GM18873 (cell line): ENCODE measurements around the gene CENPB.

Experiments
- ATAC-seq: cut with Tn5 transposase; IDR thresholded peaks from one replicate; pipeline ENCODE4 v1.9.1; 2021; ENCODE audit warnings: mild to moderate bottlenecking, moderate library complexity, moderate number of reproducible peaks; ENCODE audit not compliant: unreplicated experiment, low FRiP score

The CENPB gene

DNA sequence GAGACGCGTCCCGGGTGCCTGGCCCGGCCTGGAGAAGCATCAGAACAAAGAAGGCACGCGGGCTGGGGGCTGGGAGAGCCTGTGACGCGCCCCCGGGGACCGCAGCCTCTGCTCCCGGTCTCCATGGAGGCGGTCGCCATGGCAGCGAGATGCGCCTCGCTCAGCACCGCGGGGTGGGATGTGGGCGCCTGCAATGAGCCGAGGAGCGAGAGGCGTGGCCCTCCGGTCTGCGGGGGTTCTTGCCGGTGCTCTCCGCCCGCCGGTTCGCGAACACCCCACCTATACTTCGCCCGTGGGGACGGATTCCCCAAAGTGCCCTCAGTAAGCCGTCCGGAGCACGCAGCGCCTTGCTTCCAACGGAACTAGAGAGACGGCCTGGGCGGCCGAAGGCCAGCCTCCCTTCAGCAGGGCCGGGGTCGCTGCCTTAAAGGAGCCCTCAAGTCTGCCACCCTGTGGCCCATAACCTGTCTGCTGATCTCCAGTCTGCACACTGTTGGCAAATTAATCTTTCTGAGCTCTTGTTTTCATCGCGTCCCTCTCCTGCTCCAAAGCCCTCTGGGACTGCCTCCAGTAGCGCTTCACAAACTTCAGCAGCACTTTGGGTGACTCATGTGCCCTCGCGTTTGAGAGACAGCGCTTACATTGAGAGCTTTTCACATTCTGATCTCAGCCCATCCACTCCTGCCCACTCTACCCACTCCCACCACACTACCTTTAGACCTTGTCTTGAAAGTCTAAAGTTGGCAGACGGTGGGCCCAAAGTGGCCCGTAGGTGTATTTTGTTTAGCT lies 18.0 kb downstream of the CENPB start:
- ATAC-seq = no peak

DNA sequence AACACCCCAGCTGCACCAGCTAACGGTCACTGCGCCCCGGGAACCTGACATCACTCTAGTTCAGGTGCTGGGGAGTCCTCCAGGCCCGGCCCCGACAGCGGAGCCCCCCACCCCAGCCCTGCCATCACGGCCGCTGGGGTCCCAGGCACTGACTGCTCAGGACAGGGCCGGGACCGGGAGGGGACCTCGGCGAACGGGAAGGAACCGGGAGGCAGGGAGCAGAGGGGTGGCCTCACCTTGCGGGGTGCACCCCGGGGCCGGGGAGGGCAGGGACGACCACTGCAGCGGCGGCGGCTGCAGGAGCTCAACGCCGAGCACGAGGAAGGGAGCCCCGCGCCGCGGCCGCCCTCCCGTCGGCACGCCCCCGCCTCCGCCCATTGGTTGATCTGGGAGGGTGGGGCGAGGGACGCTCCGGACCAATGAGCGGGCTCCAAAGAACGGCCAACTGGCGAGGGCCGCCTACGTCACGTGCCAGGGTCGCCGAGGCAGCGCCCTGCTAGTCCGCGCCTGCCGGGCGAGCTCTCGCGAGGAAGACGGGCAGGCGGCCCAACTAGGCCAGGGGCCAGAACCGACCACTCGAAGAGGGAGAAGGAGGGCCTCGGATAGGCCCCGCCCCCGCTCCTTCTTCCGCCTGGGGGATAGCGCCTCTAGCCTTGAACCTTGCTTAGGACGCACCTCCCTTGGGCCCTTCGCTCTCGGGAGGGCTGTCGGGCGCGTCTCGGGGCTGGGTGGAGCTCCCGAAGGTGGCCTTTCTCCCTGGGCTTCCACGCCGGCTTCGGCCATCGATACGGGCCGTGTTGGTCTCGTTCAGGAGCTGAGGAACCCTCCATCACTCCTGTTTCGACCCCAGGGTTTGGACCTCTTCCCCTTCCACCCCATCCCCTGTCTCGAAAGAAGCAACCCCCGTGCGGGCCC lies 18.9 kb downstream of the CENPB start, which contains the start of gene ADISSP:
TSS of gene ADISSP (minus strand) at position 327 of the 915 bp plus-strand sequence. CDS start 7,653 bp downstream, outside the sequence.
- peak; percentile 86 for ATAC-seq

GRCh38 chr20:3767110-3767426 lies 19.5 kb downstream of the CENPB start:
- no peak for ATAC-seq

GRCh38 chr20:3766422-3767109 lies 20.0 kb downstream of the CENPB start:
- ATAC-seq = no peak

GRCh38 chr20:3765171-3765882 lies 21.2 kb downstream of the CENPB start:
- ATAC-seq = no peak

GRCh38 chr20:3764659-3765058 lies 21.9 kb downstream of the CENPB start:
- ATAC-seq = no peak

DNA sequence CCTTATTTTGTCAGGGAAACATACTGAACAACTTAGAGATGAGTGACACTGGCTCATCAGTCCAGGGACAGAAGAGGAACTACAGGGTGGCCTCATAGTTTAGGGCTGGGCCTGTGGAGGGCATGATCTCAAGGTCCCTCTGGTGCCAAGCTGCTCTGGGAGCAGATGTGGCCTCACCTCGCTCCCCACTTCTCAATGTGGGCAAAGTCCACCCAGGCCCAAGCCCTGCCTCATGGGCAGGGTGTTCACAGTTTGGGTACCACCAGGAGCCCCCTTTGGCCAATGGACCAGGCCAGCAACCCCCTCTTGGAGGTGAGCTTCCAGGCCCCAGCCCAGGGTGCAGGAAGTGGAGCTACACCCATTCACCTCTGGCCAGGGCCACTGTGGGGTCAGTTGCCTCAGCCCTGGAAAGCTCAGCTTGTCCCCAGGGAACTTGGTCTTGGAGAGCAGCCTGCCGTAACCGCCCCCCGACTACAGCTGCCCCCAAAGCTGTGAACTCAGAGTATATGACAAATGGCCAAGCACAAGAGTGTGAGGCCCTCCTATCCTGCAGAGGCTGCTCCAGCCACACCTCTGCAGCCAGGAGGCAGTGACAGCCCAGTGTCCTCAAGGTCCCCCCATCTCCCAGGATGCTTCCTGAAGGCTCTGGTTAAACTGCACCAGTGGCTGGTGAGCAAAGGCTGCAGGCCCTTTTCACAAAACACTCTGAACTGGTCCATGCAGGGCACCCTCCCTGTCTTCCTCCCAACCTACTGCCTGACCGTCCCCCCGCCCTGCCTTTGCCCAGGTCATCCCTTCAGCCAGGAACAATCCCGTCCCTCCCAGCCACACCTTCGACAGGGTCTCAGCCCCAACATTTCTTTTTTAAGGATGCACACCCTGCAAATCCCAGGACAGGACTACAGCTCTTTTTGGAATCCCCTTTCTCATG lies 22.6 kb downstream of the CENPB start:
- no peak for ATAC-seq

DNA sequence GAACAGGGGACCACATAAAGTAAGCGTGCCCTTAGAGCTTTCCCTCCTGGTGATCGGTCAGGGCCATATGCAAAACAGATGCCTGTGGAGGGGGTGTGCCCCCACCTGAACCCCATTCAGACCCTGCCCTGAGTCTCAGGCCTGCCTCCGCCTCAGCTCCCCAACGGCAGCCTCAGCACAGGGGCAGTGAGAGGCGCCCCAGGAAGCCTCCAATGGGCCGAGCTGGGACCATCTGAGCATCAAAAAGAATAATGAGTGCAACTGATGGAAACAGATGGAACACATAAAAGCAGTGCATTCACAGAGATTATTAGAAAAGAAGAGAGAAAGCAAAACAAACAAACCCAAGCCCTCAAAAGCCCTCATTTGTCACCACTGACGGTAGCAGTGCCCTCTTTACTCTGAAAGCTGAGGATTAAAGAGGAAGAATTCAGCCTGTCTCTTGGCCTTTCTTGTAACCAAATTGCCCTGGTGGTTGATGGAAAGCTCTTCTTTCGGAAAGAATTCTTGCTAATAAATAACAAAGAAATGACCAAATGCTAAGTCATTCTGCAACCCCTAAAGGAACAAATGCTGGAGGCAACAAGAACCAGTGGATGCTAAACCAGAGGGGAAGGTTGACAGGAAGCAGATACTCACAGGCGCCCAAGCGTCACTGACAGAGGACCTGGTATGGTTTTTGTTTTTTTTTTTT lies 25.7 kb downstream of the CENPB start:
- no peak for ATAC-seq

- ATAC-seq = no peak
Observed at GRCh38 chr20:3759884-3760283, 26.7 kb downstream of the CENPB start.

DNA sequence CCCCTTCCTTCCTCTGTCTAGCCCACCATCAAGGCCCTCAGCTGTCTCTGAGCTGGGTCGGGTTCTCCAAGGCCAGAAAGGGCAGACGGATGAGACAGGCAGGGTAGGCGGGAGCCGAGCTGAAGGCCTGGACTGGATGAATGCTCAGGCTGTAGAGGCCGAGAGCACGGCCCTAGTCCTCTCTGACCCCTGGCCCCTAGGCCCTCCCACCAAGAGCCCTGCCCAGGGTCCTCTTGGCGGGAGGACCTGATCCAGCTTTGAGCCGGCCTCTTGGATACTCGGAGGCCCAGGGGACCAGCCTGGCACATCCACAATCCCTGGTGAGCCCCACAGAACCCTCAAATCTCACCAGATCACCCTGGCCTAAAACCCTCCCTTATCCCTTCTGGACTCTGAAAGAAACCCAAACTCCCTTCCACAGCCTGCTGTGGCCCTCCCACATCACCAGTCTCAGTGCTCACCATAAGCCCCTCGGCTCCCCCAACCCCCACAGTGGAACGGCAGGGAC lies 27.2 kb downstream of the CENPB start:
- no peak for ATAC-seq

DNA sequence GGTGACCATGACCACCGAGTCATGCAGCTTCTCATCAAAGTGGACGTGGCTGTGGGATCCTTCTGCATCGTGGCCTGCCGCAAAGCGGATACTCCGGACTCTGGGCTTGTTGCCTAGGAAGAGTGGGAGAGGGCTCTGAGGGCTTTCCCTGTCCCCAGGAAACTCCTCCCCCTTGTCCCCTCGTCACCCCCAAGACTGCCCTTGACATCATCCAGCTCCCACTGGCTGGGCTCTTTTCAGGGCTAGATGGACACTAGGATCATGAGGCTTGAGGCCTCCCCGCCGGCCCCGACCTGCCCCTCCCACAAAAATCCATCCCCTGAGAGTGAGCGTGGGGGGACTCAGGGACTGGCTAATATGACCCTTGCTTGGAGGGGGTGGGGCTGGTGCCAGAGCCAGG lies 28.0 kb downstream of the CENPB start:
- no peak for ATAC-seq

GRCh38 chr20:3757268-3757667 lies 29.3 kb downstream of the CENPB start:
- no peak for ATAC-seq

DNA sequence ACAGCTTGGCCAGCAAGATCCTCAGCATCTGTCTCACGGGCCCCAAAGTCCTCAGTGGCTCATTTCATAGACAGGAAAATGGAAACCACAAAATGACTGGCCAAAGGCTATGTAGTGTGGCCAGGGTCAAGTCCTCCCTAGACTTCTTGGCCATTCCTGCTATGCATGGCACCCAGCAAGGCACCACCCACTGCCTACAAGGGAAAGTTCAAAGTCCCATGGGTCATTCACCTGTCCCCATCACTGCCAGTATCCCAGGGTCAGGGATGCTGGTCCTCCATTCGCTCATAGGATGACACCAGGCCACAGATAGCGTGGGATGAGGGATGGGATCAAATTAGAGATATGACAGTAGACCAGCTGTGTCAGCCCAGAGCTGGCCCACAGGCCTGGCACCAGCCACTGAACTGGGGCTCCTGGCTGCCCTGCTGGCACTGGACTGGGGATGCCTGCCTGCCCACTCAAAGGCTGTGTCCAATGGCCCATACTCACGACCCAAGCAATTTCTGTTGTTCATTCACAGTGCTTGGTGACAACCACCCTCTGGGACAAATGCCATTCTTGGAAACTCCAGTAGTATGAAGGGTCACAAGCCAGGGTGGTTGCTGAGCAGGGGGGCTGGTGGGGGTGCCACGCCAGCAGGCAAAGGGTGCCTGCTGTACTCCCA lies 30.6 kb downstream of the CENPB start:
- no peak for ATAC-seq

DNA sequence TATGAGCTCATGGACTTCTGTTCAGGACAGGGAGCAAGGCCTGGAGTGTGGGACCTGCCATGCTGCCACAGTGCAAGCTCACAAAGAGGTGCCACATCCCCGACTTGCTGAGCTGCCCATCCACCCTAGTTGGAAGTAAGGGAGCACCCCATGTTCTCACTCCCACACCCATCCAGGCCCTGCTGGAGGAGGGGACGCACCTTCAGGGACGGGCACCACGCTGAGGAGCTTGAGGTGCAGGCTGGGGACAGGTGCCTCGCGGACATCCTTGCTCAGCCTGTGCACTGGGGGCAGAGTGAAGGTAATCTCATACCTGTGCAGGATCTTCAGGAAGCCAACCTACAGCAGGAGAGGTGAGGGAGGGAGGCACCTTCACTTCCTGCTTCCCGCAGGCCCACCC lies 31.3 kb downstream of the CENPB start:
- ATAC-seq = no peak

DNA sequence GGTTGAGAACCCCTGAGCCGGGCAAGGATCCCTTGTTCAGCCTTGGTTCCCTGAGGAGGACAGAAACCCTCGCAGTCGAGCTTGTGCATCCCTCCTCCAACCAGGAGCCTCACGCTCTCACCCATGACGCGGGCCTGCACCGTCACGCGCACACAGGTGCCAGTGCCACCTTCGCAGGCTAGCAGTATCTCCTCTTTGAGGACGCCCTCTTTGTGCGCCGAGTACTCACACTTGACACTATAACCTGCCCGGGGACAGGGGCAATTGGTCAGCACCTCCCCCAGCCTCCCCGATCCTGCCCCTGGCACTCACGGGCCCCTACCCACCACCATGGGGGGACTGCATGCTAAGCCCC lies 32.3 kb downstream of the CENPB start:
- no peak for ATAC-seq

DNA sequence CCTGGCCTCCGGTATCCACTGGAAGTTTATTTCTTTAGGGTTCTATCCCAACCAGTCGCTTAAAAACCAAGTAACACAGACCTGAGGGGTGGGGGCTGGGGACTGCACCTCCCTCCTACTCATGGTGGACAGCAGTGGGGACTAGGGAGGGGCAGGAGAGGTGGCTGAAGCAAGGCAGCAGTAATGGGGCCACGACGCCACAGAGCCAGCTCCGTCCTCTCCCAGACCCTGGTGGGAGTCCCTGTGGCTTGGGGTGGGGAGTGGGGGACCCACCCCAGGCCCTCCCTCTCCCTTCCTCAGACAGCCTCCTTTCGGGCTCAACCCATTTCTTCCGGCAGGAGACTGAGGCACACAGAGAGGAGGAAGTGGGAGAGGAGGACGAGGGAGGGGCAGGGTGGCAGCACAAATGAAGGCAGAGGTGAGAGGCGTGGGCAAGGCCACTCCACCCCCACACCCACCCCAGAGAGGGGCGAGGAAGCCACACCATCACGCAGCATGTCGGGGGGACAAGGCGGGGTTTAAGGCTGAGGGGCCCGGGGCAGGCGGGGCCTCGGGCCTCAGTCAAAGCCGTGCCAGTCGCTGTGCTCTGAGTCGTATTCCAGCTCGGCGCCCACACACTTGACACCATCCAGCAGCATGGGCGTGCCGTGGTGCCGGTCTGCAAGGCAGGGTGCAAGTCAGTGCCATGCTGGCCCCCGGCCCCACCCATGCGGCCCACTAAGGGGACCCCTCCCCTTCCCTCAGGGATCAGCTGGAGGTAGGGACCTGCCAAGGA lies 32.9 kb downstream of the CENPB start:
- no peak for ATAC-seq

DNA sequence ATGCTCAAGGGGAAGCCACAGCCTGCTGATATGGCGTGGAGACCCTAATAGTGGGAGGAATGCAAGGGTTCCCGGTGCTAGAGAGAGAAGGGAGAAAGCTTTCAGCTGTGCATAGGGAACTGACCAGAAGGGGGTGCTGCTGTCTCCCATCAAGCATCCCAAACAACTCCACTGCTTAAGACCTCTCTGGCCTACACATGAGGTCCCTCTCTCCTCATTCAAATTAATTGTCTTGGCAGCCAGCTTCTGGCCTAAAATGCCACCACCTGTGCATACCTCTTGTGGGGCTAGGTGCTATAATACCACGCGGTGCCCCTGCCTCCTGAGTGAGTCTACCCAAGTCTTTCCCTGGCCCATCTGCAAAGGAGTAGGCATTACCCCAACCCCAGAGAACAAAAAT lies 33.4 kb downstream of the CENPB start:
- ATAC-seq = no peak
